ENCODE measurements around the gene KNG1. TPM values are rescaled to one million over a fixed set of nuclear protein-coding genes. Genes with fewer than 3 reads are reported as not detected.

KNG1 gene
- total RNA-seq: not detected in 2 replicates

DNA sequence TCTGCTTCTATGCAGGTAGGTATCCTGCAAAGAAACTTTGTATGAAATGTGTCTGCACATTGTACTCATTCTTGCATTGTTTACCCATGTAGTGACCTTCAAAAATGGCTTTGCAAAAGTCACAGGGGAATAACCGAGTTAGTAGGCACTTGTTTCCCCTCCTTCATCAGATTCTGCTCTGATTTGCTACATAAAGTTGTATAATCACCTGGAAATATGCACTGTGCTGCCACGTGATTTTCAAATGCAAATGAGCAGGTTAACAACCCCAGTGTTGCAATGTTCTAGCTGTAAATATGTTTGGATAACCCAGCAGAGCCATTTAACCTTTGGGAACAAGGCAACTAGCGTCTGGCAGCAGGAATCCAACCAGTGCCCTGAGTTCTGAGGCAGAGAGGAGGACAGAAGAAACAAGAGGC lies at the start of gene KNG1:
TSS of gene KNG1 (plus strand) at position 321 of the 419 bp plus-strand sequence. CDS start 184 bp downstream, outside the sequence.

DNA sequence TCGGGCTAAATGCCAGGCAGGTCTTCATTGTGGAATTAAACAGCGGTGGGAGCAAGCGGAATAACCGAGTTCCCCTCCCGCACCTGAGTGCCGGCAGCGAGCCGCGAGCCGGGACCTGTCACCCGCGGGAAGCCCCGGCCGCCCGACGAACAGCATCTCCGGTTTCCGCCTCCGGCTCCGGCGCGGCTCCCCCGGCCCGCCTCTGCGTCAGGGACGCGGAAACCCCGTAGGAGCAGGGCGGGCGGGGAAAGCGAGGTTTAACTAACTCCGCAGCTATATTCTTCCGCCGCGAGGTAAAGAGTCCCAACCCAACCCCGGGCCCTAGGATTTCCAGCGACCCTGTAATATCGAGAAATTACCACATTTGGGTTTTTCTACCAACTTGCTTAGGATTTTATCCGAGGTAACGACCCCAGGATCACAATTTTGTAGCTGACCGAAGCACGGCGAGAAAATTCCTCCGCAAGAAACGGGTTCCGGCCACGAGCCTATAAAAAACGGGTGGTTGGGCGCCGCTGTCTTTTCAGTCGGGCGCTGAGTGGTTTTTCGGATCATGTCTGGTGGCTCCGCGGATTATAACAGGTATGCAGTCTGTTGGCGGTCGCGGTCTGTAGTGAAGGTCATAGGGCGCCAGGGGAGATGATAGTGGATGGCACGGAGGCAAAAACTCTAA lies 66.0 kb downstream of the KNG1 start, which contains the start of gene EIF4A2:
TSS of gene EIF4A2 (plus strand) at position 520 of the 673 bp plus-strand sequence. CDS start at position 554, 34 bp downstream.

Other genes with a start within 250 kb of the KNG1 start
- 0.65 and 1.5 TPM in 2 replicates for gene CRYGS, start 173.0 kb upstream of the KNG1 start, total RNA-seq
- gene TBCCD1, start 150.0 kb upstream of the KNG1 start, total RNA-seq: 16.2 and 26.9 TPM in 2 replicates
- 76.6 and 82.2 TPM in 2 replicates for gene DNAJB11, start 146.6 kb upstream of the KNG1 start, total RNA-seq
- not detected in 2 replicates for gene AHSG, start 104.3 kb upstream of the KNG1 start, total RNA-seq
- not detected in 2 replicates for gene FETUB, start 77.0 kb upstream of the KNG1 start, total RNA-seq
- gene HRG, start 51.3 kb upstream of the KNG1 start, total RNA-seq: not detected in 2 replicates
- gene EIF4A2, start 66.2 kb downstream of the KNG1 start, total RNA-seq: 732 and 2,203 TPM in 2 replicates
- gene RFC4, start 89.1 kb downstream of the KNG1 start, total RNA-seq: 42.6 and 49.2 TPM in 2 replicates
- not detected in 2 replicates for gene ADIPOQ, start 125.4 kb downstream of the KNG1 start, total RNA-seq
- 47.4 and 80.7 TPM in 2 replicates for gene ST6GAL1, start 213.2 kb downstream of the KNG1 start, total RNA-seq

Data from epithelial cell of umbilical artery (primary cell).